ENCODE measurements around the gene RGS17.

The RGS17 gene

DNA sequence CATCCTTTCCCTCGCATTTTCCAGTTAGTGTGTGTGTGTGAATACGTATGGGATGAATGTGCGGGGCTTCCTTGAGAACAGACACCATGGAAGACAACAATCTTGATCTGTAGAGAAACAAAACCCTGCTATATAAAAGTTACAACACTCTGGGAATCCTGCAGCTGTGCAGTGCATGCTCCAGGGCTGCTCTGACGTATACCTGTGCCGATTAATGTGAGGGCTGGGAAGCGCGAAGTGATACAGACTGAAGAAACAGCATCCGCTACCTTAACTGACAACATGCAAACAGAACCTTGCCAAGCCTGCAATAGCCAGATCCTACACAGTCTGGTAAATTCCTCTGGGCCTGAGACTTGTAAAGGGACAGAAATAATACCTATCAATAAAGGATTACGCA is 96.9 kb downstream of the RGS17 start:
- ChIA-PET POLR2A (no interaction called here), CTCF (interaction anchor here (0.8 to 1.5 kb wide), 4 partner anchors 8 to 18 kb away, joined by 3 to 4 read pairs (median 4); no protein-coding TSS in a partner anchor)
- TF ChIP-seq, protein P1, sequence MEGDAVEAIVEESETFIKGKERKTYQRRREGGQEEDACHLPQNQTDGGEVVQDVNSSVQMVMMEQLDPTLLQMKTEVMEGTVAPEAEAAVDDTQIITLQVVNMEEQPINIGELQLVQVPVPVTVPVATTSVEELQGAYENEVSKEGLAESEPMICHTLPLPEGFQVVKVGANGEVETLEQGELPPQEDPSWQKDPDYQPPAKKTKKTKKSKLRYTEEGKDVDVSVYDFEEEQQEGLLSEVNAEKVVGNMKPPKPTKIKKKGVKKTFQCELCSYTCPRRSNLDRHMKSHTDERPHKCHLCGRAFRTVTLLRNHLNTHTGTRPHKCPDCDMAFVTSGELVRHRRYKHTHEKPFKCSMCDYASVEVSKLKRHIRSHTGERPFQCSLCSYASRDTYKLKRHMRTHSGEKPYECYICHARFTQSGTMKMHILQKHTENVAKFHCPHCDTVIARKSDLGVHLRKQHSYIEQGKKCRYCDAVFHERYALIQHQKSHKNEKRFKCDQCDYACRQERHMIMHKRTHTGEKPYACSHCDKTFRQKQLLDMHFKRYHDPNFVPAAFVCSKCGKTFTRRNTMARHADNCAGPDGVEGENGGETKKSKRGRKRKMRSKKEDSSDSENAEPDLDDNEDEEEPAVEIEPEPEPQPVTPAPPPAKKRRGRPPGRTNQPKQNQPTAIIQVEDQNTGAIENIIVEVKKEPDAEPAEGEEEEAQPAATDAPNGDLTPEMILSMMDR (IDR thresholded peaks at IDR 0.05; ENCODE audit: control extremely low read depth, extremely low read depth, low read depth, missing control alignments), result no peak
- DNase-seq (ENCODE audit: extremely low spot score), result no peak

DNA sequence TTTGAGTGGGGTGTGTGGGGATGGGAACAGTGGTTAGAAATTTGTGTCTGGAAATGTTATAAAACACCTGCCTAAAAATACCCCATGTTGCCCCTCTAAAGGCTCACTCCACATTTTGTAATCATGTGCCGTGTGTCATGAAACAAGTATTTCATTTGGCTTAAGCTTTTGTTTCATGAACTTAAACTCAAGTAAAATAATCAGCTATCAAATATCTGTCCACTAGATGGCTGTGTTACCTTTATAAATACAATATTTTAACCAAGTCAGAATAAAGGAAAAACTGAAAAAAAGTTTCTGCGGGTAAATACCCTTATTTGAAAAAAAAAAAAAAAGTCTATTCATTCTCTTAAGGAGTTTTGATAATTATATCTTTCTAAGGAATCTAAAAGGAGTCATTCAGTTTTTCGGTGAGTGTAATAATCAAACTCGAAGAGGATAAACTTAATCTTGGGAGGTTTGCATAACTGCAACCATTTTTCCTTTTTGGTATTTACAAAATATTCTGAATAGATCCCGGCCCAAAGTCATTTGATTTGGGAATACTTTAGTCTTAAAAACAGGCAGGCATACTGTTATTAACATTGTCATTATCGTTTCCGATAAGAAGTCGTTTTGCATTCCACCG is 98.7 kb downstream of the RGS17 start:
- TF ChIP-seq, protein P1 (IDR thresholded peaks at IDR 0.05; ENCODE audit: control extremely low read depth, extremely low read depth, low read depth, missing control alignments), result peak; percentile 25
- ChIA-PET POLR2A (no interaction called here), CTCF (interaction anchor here (0.7 to 2.3 kb wide), 4 partner anchors 12 to 863 kb away, joined by 3 to 7 read pairs (median 4); no protein-coding TSS in a partner anchor)
- DNase-seq (ENCODE audit: extremely low spot score), result no peak

DNA sequence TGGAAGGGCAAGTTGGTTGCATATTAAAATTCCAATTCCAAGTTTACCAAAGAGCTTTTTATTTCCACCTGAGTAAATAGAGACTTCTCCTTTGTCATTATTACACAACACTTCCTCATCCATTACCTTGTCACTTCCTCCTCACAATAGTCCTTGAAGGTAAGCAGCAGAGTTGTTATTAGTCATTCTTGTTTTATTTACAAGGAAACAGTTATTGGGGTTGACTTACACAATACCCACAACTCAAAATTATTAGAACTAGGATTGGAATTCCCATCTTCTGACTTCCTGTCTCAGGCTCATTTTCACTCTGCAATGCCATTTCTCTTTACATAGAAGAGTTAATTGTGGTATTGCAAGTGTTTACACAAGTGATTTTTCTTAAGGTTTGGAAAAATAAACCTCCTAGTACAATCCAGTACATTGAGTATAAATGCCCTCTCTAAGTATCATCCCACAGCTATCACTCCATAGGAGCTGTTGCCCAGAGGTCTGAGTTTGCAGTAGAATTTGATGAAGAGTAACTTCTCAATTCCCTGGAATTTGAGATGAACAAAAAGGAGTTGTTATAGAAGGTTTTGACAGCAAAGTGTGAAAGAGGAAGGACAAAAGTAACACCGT is 99.6 kb downstream of the RGS17 start:
- no peak for DNase-seq (ENCODE audit: extremely low spot score)
- TF ChIP-seq, protein P1 (IDR thresholded peaks at IDR 0.05; ENCODE audit: control extremely low read depth, extremely low read depth, low read depth, missing control alignments), result no peak
- POLR2A ChIA-PET, result no interaction called here
- CTCF ChIA-PET, result interaction anchor here (2.3 kb wide), 1 partner anchor 77 kb away, joined by 7 read pairs; no protein-coding TSS in a partner anchor

DNA sequence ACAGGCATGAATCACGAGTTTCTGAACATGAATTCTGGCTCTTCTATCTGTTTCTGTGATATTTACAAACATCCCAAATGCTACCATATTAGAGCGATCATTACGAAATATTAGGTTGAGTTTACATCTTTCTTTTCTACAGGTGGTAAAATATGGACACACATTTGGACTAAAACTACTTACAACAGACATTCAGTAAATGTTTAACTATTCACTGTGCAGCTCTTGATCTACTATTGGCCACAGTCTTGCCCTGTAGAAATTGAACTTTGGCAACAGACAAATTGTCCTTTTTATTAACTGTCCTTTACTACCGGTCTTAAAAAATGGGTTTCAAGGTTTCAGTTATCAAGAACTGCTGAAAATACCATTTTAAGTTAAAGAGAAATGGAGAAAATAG is 102.1 kb downstream of the RGS17 start:
- ChIA-PET CTCF (interaction anchor here (0.9 kb wide), 1 partner anchor 9 kb away, joined by 3 read pairs; no protein-coding TSS in a partner anchor), POLR2A (no interaction called here)
- DNase-seq (ENCODE audit: extremely low spot score), result no peak
- TF ChIP-seq, protein P1 (IDR thresholded peaks at IDR 0.05; ENCODE audit: control extremely low read depth, extremely low read depth, low read depth, missing control alignments), result no peak

DNA sequence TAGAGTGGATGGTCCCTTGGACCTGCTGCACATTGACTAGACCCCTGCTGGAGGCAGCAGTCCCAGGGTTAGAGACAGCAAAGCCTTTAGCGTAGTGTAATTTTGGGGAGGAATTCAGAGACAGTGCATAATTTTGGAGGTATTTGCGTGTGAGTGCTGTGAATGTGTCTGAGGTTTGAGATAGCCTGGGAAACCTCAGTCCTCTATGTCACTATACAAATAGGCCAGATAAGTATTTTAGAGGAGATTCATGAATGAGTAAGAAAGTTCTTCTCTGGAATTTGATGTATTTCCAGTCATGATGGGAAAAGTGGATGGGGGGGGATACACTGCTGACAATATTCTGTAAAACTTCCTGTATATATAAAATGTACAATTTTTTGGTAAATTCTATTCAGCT is 102.8 kb downstream of the RGS17 start:
- CTCF ChIA-PET, result interaction anchor here (0.9 kb wide), 1 partner anchor 9 kb away, joined by 3 read pairs; no protein-coding TSS in a partner anchor
- POLR2A ChIA-PET, result no interaction called here
- TF ChIP-seq, protein P1 (IDR thresholded peaks at IDR 0.05; ENCODE audit: control extremely low read depth, extremely low read depth, low read depth, missing control alignments), result no peak
- DNase-seq (ENCODE audit: extremely low spot score), result no peak

DNA sequence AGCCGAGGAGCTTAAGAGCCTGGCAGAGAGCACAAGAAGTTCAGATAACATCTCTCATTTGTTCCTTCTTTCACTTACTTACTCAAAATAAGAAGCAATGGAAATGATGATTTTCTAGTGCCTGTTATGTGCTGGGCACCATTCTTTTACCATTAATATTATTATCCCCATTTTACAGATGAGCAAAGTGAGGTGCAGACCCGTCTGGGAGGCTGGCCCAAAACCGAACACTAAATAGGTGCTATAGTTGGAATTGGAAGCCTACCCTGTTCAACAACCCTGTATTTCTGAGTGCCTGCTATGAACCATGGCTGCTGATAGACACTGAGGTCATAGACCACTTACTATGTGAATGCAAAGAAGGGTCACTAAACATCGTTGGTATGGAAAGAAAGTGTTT is 103.6 kb downstream of the RGS17 start:
- DNase-seq (ENCODE audit: extremely low spot score), result no peak
- TF ChIP-seq, protein P1 (IDR thresholded peaks at IDR 0.05; ENCODE audit: control extremely low read depth, extremely low read depth, low read depth, missing control alignments), result no peak
- ChIA-PET CTCF (interaction anchor here (2.2 to 5.0 kb wide), 2 partner anchors 73 to 80 kb away, joined by 7 to 45 read pairs; no protein-coding TSS in a partner anchor), POLR2A (no interaction called here)
